GM18907 (cell line): ENCODE data around the gene ATG4C.

Experiments
- ATAC-seq: cut with Tn5 transposase; IDR thresholded peaks from one replicate; pipeline ENCODE4 v1.9.1; 2021; ENCODE audit warnings: mild to moderate bottlenecking, moderate library complexity; ENCODE audit not compliant: unreplicated experiment

Gene ATG4C

DNA sequence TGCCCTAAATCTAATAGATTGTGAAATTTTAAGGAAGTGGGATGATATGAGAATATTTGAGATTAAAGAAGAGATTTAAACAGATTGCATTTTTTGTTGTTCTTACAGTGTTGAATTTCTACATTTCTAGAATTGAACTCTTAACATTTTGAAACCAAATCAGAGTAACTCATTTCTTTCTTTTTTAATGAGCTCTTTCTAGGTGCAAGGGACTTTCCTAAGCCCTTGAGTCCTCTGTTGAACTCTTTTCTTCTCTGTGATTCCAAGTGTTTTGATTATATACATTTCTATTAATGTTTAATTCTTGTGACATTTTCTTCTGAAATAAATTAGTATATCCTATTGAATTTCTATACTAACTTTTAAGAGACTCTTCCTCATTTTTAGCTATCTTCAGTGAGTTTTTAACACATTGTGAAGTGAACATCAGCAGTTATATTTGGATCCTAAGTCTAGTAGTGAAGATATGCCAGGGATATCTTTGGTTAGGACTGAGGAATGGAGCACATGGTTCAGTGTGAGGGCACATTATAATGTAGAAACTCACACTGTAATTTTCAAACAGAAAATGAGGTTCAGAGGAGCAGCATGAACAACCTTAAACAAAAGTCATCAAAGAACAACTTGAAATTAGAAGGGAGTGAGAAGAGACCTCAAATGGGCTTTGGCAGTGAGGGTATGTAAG is 53.1 kb downstream of the ATG4C start:
- ATAC-seq, result no peak

DNA sequence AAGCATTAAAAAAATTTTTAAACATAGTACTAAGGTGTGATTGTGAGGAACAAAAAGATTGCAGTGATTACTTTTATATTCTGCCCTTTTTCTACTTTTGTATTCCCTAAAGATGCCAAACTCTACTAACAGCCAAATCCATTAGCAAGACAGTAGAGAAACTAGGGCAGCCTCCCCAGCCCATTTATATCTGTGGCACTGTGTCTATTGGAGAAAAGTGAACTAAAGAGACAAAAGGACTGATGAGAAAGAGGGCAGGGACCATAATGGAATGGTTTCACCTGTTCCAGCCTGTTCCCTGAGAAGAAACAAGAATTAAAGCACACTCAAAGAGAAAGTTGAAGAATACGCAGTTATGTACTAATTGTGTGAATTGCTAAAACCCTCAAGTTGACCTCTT is 56.6 kb downstream of the ATG4C start:
- no peak for ATAC-seq

DNA sequence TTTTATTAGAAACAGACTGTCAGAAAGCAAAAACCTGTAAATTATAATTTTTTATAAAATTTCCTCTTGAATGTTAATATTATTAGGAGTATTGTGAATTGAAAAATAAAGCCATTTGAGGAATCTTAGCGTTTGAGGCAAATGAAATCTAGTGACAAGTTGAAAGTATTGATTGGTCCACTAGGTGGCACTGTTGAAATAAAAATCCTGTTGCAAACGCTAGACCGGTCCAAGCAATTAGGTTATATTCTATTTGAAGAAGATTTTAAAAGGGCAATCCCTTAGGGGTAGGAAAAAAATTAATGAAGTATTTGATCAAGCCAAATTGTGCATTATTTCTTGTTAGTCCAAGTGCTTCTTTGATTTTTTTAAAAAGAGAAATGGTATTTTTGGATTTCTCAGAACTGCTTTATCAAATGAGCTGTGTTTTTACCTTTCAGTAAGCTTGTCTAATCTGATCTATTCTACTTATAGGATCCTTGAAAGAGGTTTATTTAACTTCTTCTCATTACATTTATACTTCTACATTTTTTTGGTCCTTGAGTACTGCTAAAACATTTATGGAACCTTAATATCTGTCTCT is 57.7 kb downstream of the ATG4C start:
- peak; percentile 62 for ATAC-seq

DNA sequence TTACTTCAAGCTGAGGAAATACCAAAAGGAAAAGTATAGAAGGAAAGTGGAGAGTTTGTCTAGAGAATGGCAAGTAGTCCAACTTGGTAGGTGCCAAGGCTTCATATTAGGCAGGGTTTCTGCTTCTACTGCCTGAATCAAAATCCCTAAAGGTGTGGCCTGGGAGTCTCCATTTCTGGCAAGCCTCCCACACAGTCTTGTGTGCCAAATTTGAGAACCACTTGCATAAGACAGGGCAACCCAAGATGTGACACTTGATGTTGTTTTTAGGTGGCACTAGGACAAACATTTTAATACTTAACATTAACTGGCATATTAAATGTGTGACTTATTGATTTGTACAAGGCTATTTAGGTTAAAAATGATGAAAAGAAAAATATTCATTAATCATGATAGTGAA is 60.1 kb downstream of the ATG4C start:
- ATAC-seq, result no peak

DNA sequence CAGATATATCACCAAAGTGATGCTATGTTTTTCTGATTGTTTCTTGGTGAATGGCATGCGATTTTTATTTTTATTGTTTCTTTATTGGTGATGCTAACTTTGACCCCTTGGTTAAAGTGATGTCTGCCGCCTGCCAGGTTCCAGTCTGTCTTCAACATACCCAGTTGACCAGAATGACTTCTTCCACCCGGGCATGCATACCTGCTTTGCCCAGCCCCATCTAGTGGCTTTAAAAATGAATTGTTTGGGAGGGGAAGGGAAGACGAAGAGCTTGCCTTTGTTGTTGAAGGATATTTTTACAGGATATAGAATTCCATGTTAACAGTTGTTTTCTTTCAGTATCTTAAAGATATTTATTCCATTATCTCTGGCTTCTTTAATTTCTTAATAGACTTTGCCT is 65.1 kb downstream of the ATG4C start:
- no peak for ATAC-seq

DNA sequence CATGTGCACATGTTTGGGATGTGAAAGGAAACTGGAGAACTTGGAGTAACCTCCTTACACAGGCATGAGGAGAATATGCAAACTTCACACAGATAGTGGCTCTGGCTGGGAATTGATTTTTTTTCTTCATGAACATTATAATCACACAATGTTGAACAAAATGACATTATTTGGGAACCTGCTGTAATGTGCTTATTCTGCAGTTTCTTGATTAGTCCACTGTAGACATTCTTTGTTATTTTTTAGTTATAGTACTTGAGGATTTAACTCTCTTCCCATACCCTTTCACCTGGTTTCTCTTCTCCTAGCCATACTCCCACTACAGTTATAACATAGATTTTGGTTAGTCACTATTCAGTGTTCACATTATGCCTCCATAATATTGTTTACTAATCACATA is 68.3 kb downstream of the ATG4C start:
- ATAC-seq, result no peak

DNA sequence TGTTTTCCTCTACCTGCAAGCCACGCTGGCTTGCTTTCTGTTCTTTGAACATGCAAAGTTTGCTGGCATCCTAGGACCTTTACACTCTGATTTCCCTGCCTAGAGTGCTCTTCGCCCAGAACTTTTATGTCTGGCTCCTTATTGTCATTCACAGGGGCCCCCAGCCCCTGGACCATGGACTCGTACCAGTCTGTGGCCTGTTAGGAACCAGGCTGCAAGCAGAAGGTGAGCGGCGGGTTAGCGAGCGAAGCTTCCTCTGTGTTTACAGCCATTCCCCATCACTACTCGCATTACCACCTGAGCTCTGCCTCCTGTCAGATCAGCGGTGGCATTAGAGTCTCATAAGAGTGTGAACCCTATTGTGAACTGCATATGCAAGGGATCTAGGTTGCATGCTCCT is 73.0 kb downstream of the ATG4C start:
- no peak for ATAC-seq

DNA sequence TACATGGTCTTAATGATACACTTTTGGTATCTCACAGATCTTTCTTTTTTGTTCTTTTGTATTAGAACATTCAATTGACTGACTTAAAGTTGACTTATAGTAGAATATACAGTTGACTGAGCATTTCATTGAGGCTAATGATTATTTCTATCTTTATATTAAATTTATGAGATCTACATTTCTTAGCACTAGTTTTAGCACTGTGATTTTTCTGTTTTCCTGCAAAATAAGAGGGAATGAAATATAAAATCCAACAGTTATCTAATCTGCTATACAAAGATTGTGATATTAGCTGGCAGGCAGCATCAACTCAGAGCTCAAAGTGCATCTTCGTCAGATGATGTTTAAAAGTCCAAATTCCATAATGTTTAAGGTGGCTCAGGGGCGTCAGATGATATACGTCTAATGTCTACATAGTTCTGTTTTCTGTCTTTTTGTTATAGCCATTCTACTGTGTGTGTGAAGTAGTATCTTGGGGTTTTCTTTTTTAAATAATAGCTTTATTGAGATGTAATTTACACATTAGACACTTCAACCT is 85.4 kb downstream of the ATG4C start:
- ATAC-seq, result no peak

DNA sequence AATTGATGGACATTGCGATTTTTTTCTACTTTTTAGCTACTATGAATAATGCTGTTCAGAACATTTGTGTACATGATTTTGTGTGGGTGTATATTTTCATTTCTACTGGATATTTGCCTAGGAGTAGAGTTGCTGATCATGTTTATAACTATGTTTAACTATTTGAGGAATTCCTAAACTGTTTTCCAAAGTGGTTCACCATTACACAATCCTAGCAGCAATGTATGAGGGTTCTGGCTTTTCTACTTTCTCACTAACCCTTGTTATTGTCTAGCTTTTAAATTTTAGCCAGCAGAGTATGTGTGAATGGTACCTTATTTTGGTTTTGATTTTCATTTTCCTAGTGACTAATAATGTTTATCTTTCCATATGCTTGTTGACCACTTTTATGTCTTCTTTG is 86.2 kb downstream of the ATG4C start:
- no peak for ATAC-seq

DNA sequence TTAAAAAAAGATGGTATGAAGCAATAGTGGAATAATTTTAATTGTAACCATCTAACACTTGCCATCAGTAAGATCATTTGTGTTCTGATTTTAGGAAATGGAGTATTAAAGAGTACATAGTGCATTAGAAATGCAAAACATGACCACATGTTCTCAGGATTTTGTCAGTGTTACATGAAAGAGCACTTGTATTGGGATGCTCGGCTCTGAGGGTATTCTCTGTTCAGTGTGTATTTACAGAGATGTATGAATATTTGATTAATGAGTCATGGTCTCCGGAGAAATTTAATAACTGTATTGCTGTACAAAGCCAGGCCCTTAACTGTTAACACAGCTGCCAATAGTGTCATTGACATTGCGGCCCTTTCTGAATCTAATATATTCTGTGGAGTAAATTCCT is 91.7 kb downstream of the ATG4C start:
- ATAC-seq, result no peak

DNA sequence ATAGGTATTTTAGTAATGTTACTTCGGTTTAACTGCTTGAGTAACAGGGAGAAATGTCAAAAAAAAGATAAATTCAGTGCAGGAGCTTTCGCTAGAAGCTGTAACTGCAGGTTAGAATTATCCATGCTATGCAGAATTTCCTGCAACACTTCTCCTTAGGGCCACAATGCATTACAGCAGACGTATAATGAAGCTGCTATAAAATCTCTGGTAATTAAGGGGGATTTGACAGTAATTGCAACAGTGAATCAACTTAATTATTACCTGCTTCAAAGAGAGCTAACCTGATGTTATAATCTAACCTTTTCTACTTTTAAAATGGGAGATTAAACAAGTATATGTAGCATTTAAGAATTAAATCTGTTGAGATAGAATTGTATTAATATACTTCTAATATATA is 92.6 kb downstream of the ATG4C start:
- ATAC-seq, result no peak

DNA sequence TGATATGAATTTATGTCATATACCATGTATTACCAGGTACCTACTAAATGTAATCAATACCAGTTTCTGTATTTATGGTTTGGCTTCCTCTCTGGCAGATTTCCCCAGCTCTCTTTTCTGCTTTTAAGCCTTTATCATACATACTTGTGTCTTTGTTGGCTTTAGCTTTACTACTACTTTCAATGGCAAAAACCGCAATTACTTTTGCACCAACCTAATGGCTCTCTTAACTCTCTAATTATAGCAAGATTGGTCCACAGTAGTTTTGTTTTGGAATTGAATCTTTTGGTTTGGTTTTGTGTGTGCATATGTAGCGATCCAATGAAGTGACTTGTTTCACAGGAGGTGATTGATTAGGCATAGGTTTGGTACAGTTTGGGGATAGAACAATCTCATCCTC is 93.6 kb downstream of the ATG4C start:
- no peak for ATAC-seq

DNA sequence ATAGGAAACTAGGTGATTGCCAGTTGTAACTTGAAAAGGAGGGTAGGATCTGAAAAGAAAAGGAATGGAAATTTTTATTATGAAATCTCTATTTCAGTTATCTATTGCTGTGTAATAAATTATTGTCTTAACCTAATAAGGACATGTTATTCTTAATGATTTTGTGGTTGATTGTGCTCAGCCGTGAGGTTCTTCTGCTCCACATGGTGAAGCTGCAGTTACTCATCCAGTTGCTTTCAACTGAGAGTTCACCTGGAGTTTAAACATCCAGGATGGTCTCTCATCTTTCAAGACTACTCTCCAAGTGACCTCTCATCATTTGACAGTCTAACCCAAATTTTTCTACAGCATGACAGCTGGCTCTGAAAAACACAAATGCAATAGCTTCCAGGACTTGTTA is 96.0 kb downstream of the ATG4C start:
- ATAC-seq, result no peak

DNA sequence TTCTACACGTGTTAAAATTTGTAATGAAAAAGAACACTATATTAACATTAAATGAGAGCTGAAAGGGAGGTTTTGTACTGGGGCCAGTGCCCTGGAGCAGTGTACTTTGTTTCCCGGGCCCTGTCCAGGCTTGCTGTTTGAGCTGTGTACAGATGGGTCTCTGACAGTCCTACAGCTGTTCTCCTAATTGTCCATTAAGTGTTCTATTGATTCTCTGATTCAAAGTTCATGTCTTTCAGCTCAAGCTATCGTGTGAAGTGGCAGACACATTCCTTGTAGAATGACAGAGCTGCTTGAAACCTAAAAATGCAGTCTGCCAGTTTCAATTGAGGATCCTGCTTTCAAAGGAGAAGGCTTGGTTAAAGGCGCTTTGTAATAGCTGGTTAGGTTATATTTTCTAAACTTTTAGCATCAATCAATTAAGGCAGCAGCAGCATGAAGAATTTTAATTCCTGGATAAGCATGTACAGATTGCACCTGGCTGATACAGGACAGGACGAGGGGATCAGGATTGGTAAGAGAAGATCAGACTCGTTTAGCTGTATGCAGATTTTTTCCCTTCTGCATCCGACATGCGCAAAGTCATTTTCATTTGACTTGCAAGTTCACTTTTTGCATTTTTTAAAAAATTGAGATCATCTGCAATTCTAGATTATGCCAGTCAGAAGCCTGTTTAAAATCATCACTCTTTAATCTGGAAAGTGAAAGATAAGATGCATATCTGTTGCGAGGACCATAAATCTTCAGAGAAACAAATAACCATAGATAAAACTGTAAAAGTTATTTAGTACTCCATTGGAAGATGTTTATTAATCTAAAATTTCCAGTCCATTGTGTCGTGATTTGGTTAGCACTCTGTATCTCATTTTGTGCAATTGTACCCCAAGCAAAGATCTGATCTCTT is 98.5 kb downstream of the ATG4C start:
- no peak for ATAC-seq

DNA sequence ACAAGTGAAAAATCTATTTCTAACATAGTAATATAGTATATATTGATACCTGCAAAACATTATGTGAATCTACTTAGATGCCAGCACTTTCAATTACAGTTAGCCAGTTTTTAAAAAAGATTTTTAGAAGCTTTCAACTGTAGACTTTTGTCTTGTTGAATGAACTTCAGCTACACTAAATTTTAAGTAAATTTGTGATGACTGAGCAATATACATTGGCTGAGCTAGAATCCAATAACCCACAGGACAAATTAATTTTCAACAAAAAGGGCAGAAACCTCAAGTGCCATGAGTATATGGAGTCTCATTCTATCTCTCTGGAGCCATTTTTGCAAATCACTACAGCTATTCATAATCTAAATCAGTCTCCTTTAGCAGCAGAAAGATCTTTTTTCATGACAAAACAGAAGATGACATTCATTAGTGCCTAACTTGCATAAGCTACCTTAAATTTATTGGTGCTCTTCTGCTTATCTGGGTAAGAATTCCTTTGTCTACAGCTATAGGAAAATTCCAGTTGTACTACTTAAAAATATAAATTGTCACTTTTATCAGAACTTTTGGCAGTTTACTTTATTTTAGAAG is 100.3 kb downstream of the ATG4C start:
- ATAC-seq, result no peak

DNA sequence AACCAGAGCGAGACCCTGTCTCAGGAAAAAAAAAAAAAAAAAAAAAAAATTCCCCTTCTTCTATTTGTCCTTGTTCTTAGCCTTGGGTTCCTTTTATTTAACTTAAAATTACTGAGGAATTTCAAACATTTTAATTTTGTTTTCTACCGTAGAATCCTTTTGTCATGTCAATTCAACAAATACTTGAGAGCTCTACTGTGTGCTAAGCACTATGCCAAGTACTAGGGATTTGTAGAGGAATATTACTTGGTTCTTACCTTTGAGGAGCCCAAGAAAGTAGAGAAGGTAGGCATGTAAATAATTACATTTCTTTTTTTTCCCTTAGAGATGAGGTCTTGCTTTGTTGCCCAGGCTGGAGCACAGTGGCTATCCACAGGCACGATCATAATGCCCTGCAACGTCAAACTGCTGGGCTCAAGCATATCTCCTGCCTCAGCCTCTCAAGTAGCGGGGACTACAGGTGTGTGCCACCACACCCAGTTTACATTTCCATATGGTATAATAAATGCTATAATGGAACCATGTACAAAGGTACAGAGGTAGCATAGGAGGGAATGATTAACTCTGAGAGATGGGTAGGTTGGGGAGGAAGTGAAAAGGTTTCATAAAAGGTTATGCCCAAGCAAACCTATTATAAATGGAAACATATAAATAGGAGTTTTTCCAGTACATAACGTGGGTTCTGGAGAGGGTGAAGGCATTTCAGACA is 104.0 kb downstream of the ATG4C start:
- ATAC-seq, result no peak

DNA sequence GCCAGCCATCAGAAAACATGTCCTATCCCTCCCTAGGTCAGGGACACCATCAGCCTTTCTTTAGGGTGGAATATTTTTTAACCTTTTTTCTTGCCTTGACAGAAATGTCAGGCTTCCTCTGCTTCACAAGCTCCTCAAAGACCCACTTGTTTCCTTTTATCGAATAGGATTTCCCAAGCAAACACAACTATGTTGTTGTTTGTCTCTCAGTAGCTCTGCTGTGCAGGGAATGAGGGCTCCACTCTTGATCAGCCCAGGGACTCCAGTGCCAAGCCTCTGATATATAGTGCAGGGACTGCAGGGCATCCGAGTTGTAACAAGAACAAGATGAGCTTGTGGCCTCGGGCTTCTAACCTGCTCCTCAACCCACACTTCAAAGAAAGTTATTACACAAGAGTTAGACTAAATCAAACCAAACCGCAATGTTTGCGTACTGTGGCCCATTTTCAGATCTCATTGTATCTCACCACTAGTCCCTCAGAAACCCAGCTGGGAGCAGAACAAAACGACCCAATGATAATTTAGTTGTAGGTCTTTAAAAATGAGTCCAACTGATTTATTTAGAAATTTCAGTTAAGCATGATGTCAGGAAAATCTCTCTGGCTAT is 108.1 kb downstream of the ATG4C start:
- ATAC-seq, result no peak

DNA sequence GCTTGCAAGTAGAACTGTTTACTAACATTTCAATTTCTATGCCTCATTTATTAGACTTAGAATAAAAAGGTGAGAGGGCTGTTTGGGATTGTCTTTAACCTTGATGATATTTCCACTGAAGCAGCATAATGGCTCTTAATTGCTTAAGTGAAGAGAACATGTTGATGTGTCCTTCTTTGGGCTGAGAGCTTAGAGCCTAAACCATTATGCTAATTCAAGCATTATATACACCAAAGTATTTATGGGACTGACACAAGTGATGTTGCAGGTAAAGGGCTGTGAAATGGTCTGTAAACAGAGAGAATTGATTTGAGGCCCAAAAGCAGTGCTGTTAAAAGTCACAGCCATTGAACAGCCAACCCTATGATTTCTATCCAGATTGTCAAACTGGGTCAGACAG is 113.9 kb downstream of the ATG4C start:
- no peak for ATAC-seq

DNA sequence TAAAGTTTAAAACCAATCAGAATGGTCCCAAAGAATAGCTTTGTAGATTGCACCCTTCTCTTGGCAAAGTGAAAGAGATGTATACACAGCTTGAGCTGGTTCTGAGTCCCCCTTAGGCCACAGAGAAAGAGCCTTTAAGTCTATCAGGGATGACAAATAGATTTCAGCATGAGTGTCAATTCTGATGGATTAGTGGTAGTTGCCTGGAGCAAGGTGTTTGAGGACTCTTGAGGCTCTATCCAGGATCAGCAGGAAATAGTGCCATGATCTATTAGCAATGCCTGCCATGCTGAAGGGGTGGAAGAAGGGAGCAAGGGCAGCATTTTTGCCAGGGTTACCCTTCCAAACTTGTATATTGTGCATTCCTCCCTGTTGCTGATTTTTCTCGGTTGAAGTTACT is 116.6 kb downstream of the ATG4C start:
- no peak for ATAC-seq

DNA sequence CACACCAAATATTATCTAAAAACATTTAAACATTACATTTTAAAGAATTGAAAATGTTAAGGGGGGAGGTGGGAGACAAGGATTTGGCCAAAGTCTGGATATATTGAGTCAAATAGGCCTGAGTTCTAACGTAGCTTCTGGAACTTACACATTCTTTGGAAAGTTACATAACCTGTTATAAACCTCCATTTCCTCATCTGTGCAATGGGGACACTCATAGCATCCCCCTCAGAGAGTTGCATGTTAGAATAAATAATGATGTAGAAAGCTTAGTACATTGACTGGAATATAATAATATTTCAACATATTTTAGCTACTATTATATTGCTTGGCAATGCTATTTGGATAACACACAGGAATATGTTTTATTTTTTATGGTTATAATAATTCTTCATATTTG is 117.7 kb downstream of the ATG4C start:
- ATAC-seq, result no peak
